HCT116 (cell line): ENCODE data around the gene ATP11B. TPM values are rescaled to one million over a fixed set of nuclear protein-coding genes. Genes with fewer than 3 reads are reported as not detected.

ENCODE experiments used
- ATAC-seq: fragments of 200-7000 bp; cut with Tn5 transposase; 2 replicates; pipeline ENCODE4 v1.9.1; 2020; ENCODE audit warnings: mild to moderate bottlenecking, moderate library complexity
- BruUV-seq: library from RNA; stranded (reverse); fragments of 400-500 nt; replicated peaks from 2 replicates; lab custom pipeline; 2021; lab: Mats Ljungman, UMichigan
- CTCF ChIA-PET: fragments of 300-600 bp; sonication (Branson Sonifier 250); formaldehyde crosslinking; loops from one replicate; lab custom pipeline; 2021; ENCODE audit warnings: antibody characterized with exemption; lab: Charles Lee
- POLR2A ChIA-PET: fragments of 300-600, 350-600 bp; sonication (Branson Sonifier 250); formaldehyde crosslinking; loops from one replicate; lab custom pipeline; 2021; ENCODE audit warnings: antibody characterized with exemption; lab: Charles Lee
- RAD21 ChIA-PET, 2 experiments: fragments of 300-600 bp; sonication (Branson Sonifier 250); formaldehyde crosslinking; loops; one replicate each; lab custom pipeline; 2023; ENCODE audit warnings: low total read pairs in 2 of 2; ENCODE audit not compliant: uncharacterized antibody in 2 of 2, unreplicated experiment in 2 of 2, low non-redundant PET in 1 of 2; lab: Charles Lee
- DNase-seq: peaks from one replicate; pipeline ENCODE4 v3.0.0-alpha.2; 2010; ENCODE audit warnings: low read depth, low spot score
- H2AFZ ChIP-seq: fragments of 200-600 bp; shearing (Covaris generic), sonication (generic); 2 replicates; pipeline ENCODE4 v1.6.1; 2017; ENCODE audit warnings: low read depth, mixed run types, mixed read lengths, antibody characterized with exemption, low read length; ENCODE audit not compliant: poor library complexity, severe bottlenecking
- H3K27ac ChIP-seq: 2 replicates; pipeline ENCODE4 v1.5.1; 2012; ENCODE audit warnings: low read depth, low read length
- H3K27me3 ChIP-seq: fragments of 200-600 bp; sonication (generic); 2 replicates; pipeline ENCODE4 v1.6.1; 2016; ENCODE audit warnings: mixed run types, low read length, mixed read lengths; ENCODE audit not compliant: insufficient read depth
- H3K36me3 ChIP-seq, 2 experiments: fragments of 200-500 bp in 1 of 2; fragments of 200-600 bp in 1 of 2; sonication (Bioruptor generic) in 1 of 2; sonication (generic) in 1 of 2; 2 replicates each; pipeline versions ENCODE4 v1.5.1 to v1.6.1; 2014 to 2016; ENCODE audit warnings: low read length in 2 of 2, inconsistent platforms in 1 of 2, mixed read lengths in 1 of 2, mixed run types in 1 of 2; ENCODE audit not compliant: insufficient read depth in 2 of 2, control insufficient read depth in 1 of 2
- H3K4me1 ChIP-seq, 2 experiments: fragments of 200-600 bp in 1 of 2; sonication (generic) in 1 of 2; 2 replicates each; pipeline versions ENCODE4 v1.5.1 to v1.6.1; 2012 to 2017; ENCODE audit warnings: low read length in 2 of 2, inconsistent platforms in 1 of 2, mild to moderate bottlenecking in 1 of 2, mixed read lengths in 1 of 2, mixed run types in 1 of 2, moderate library complexity in 1 of 2; ENCODE audit not compliant: insufficient read depth in 2 of 2, control insufficient read depth in 1 of 2
- H3K4me2 ChIP-seq: fragments of 200-600 bp; sonication (generic); 2 replicates; pipeline ENCODE4 v1.6.1; 2017; ENCODE audit warnings: mixed run types, low read length, mixed read lengths
- H3K4me3 ChIP-seq, 2 experiments: fragments of 200-600 bp in 1 of 2; sonication (generic) in 1 of 2; replicated peaks in 1 of 2; 2 replicates each; pipeline ENCODE4 v1.5.1; 2011 to 2016; ENCODE audit warnings: low read length in 2 of 2, control low read depth in 1 of 2, low read depth in 1 of 2, mild to moderate bottlenecking in 1 of 2, mixed read lengths in 1 of 2, mixed run types in 1 of 2
- H3K79me2 ChIP-seq: fragments of 200-600 bp; sonication (generic); 2 replicates; pipeline ENCODE4 v1.6.1; 2017; ENCODE audit warnings: mild to moderate bottlenecking, mixed run types, low read length, moderate library complexity, mixed read lengths; ENCODE audit not compliant: insufficient read depth
- H3K9ac ChIP-seq: fragments of 200-600 bp; sonication (generic); 2 replicates; pipeline ENCODE4 v1.6.1; 2016; ENCODE audit warnings: low read length, mixed read lengths
- H3K9me2 ChIP-seq: fragments of 200-600 bp; sonication (generic), shearing (Covaris generic); 2 replicates; pipeline ENCODE4 v1.6.1; 2017; ENCODE audit warnings: mixed run types, mild to moderate bottlenecking, moderate library complexity; ENCODE audit not compliant: insufficient read depth
- H3K9me3 ChIP-seq, 2 experiments: fragments of 200-500 bp in 1 of 2; fragments of 200-600 bp in 1 of 2; sonication (Bioruptor generic) in 1 of 2; sonication (generic) in 1 of 2; 2 replicates each; pipeline ENCODE4 v1.6.1; 2014 to 2017; ENCODE audit warnings: low read length in 2 of 2, mixed read lengths in 2 of 2, inconsistent platforms in 1 of 2, low read depth in 1 of 2, mild to moderate bottlenecking in 1 of 2, mixed run types in 1 of 2, moderate library complexity in 1 of 2; ENCODE audit not compliant: control insufficient read depth in 1 of 2, insufficient read depth in 1 of 2
- H4K20me1 ChIP-seq: fragments of 200-600 bp; sonication (generic), shearing (Covaris generic); 2 replicates; pipeline ENCODE4 v1.6.1; 2017; ENCODE audit warnings: mixed run types, mild to moderate bottlenecking, moderate library complexity; ENCODE audit not compliant: insufficient read depth
- CEBPB ChIP-seq: IDR thresholded peaks from 2 replicates; pipeline ENCODE4 v1.6.1; 2012; ENCODE audit warnings: low read depth
- EGR1 ChIP-seq: IDR thresholded peaks from 2 replicates; pipeline ENCODE4 v1.6.1; 2012; ENCODE audit warnings: low read depth
- ELF1 ChIP-seq: IDR thresholded peaks from 2 replicates; pipeline ENCODE4 v1.6.1; 2012; ENCODE audit warnings: low read depth, borderline replicate concordance
- EZH2 ChIP-seq: fragments of 200-600 bp; sonication (generic); IDR thresholded peaks from 2 replicates; pipeline ENCODE4 v1.6.1; 2017; ENCODE audit warnings: antibody characterized with exemption, mixed run types
- EZH2phosphoT487 ChIP-seq: fragments of 200-600 bp; IDR thresholded peaks from 2 replicates; pipeline ENCODE4 v1.6.1; 2018; ENCODE audit warnings: antibody characterized with exemption, borderline replicate concordance
- JUND ChIP-seq: IDR thresholded peaks from 2 replicates; pipeline ENCODE4 v1.6.1; 2012
- POLR2A ChIP-seq: IDR thresholded peaks from 2 replicates; pipeline ENCODE4 v1.7.0; 2011; ENCODE audit warnings: borderline replicate concordance; ENCODE audit not compliant: insufficient read depth, insufficient read length; ENCODE audit errors: extremely low read depth
- RAD21 ChIP-seq: IDR thresholded peaks from 2 replicates; pipeline ENCODE4 v1.6.1; 2012; ENCODE audit warnings: low read depth, mild to moderate bottlenecking
- SIN3A ChIP-seq: IDR thresholded peaks from 2 replicates; pipeline ENCODE4 v1.6.1; 2012; ENCODE audit warnings: low read depth
- SP1 ChIP-seq: IDR thresholded peaks from 2 replicates; pipeline ENCODE4 v1.6.1; 2012; ENCODE audit warnings: low read depth
- TCF7L2 ChIP-seq: IDR thresholded peaks from 2 replicates; pipeline ENCODE4 v1.7.0; 2011; ENCODE audit warnings: borderline replicate concordance, inconsistent platforms; ENCODE audit not compliant: insufficient read depth, insufficient read length; ENCODE audit errors: extremely low read depth
- YY1 ChIP-seq: IDR thresholded peaks from 2 replicates; pipeline ENCODE4 v1.6.1; 2011; ENCODE audit warnings: low read length, low read depth, moderate library complexity, mild to moderate bottlenecking; ENCODE audit not compliant: insufficient replicate concordance; ENCODE audit errors: extremely low read depth
- ZFX ChIP-seq: fragments of 450-650 bp; IDR thresholded peaks from 2 replicates; pipeline ENCODE4 v1.6.1; 2017
- intact Hi-C: fragments of 100-400 bp; cut with micrococcal nuclease; formaldehyde crosslinking; loops from 2 replicates; pipeline ENCODE4 v1.10.0; 2022
- total RNA-seq: library from RNA; stranded (reverse); gene quantifications from one replicate; pipeline ENCODE4 v1.2.1, GENCODE V29; 2021; ENCODE audit not compliant: unreplicated experiment
- TF ChIP-seq, protein P1 (sequence below): IDR thresholded peaks from 2 replicates; pipeline ENCODE4 v1.6.1; 2012
- TF ChIP-seq, protein P2 (sequence below): IDR thresholded peaks from 2 replicates; pipeline ENCODE4 v1.6.1; 2012; ENCODE audit warnings: low read depth
- TF ChIP-seq, protein P3 (sequence below): IDR thresholded peaks from 2 replicates; pipeline ENCODE4 v1.6.1; 2012

ATP11B gene
- total RNA-seq, 1 experiment from 2014 or later = 53.0 TPM

DNA sequence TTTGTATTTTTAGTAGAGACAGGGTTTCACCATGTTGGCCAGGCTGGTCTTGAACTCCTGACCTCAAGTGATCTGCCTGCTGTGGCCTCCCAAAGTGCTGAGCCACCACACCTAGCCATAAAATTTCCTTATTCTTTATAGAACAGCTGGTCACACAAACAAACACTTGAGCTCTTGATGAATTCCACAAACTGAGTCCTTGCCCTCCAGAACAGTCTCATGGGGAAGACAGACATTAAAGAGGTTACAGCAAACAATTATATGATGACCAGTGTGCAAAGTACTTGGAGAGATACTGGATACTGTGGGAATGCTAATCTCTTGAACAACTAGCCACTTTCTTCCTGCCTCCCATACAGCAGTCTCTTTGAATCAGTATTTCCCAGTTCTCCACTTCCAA is 7.5 kb upstream of the ATP11B start (continued):
- TF ChIP-seq EGR1 = no peak
- TF ChIP-seq TCF7L2 = no peak
- no peak for TF ChIP-seq JUND
- TF ChIP-seq, all 23 proteins: peak for 0

DNA sequence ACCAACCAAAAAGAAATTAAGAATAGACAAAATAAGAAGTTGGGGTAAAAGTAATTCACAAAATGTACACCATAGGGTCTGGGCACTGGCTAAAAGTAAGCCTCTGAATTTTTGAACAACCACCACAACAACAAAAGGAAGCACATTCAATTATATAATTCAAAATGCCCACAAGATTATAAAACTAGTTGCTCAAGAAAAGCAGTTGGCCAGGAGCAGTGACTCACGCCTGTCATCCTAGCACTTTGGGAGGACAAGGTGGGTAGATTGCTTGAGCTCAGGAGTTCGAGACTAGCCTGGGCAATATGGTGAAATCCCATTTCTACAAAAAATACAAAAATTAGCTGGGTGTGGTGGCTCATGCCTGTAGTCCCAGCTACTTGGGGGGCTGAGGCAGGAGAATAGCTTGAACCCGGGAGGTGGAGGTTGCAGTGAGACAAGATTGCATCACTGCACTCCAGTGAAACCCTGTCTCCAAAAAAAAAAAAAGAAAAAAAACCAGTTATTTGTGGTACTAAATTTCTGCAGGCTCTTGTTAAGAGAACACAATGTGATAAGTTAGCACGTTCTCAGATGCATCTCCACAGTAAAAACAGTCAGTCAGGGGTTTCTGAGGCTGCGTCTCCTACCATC is 6.6 kb upstream of the ATP11B start:
- no peaks in the 10 kb centered on the region for H3K9me2 ChIP-seq
- no peaks in the 10 kb centered on the region for H3K79me2 ChIP-seq
- ATAC-seq (no peak), DNase-seq (no peak)
- H3K27me3 ChIP-seq = no peaks in the 10 kb centered on the region
- CTCF ChIA-PET = no interaction called here
- POLR2A ChIA-PET = interaction anchor here (0.7 kb wide), 1 partner anchor 207 kb away, joined by 3 read pairs; no protein-coding TSS in a partner anchor
- RAD21 ChIA-PET = no interaction called here
- H2AFZ ChIP-seq = no peak overlapping the region
- no peaks in the 10 kb centered on the region for H4K20me1 ChIP-seq
- no peak overlapping the region for H3K9ac ChIP-seq
- no peak overlapping the region for H3K27ac ChIP-seq
- H3K4me1 ChIP-seq = no peaks in the 10 kb centered on the region
- no peaks in the 10 kb centered on the region for H3K36me3 ChIP-seq
- no peaks in the 10 kb centered on the region for H3K9me3 ChIP-seq
- intact Hi-C loops = no loop called here
- BruUV-seq = no TSS peak
- no peak overlapping the region for H3K4me3 ChIP-seq
- TF ChIP-seq ZFX (no peak), POLR2A (no peak), RAD21 (no peak), EZH2 (no peak), SP1 (no peak), ELF1 (no peak), CEBPB (no peak), YY1 (no peak), EZH2phosphoT487 (no peak), SIN3A (no peak)
- TF ChIP-seq, protein P1, sequence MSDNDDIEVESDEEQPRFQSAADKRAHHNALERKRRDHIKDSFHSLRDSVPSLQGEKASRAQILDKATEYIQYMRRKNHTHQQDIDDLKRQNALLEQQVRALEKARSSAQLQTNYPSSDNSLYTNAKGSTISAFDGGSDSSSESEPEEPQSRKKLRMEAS = no peak
- TF ChIP-seq, protein P2, sequence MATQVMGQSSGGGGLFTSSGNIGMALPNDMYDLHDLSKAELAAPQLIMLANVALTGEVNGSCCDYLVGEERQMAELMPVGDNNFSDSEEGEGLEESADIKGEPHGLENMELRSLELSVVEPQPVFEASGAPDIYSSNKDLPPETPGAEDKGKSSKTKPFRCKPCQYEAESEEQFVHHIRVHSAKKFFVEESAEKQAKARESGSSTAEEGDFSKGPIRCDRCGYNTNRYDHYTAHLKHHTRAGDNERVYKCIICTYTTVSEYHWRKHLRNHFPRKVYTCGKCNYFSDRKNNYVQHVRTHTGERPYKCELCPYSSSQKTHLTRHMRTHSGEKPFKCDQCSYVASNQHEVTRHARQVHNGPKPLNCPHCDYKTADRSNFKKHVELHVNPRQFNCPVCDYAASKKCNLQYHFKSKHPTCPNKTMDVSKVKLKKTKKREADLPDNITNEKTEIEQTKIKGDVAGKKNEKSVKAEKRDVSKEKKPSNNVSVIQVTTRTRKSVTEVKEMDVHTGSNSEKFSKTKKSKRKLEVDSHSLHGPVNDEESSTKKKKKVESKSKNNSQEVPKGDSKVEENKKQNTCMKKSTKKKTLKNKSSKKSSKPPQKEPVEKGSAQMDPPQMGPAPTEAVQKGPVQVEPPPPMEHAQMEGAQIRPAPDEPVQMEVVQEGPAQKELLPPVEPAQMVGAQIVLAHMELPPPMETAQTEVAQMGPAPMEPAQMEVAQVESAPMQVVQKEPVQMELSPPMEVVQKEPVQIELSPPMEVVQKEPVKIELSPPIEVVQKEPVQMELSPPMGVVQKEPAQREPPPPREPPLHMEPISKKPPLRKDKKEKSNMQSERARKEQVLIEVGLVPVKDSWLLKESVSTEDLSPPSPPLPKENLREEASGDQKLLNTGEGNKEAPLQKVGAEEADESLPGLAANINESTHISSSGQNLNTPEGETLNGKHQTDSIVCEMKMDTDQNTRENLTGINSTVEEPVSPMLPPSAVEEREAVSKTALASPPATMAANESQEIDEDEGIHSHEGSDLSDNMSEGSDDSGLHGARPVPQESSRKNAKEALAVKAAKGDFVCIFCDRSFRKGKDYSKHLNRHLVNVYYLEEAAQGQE = no peak
- TF ChIP-seq, protein P3, sequence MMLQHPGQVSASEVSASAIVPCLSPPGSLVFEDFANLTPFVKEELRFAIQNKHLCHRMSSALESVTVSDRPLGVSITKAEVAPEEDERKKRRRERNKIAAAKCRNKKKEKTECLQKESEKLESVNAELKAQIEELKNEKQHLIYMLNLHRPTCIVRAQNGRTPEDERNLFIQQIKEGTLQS = no peak
- no peak overlapping the region for H3K4me2 ChIP-seq
